Small intestine (tissue), 7 donors: ENCODE data around the gene RAB7A. TPM values are rescaled to one million over a fixed set of nuclear protein-coding genes. Genes with fewer than 3 reads are reported as not detected.
A peak's percentile ranks its signal among the peaks of the same experiment; 100 is the strongest.

Experiments
- DNase-seq, 2 donors: peaks; one replicate each; pipeline versions ENCODE4 v3.0.0 to v3.0.0-alpha.2; 2013
- FAIRE-seq: peaks from 2 replicates; lab custom pipeline; 2012; peaks lifted over from hg19 to GRCh38; lab: Jason Lieb, UNC
- H3K27ac ChIP-seq, 3 donors: one replicate each; pipeline ENCODE4 v1.5.1; 2013; ENCODE audit warnings: low read length in 2 of 3, mild to moderate bottlenecking in 2 of 3, control low read depth in 1 of 3, inconsistent platforms in 1 of 3, low read depth in 1 of 3, moderate library complexity in 1 of 3
- H3K27me3 ChIP-seq, 3 donors: one replicate each; pipeline ENCODE4 v1.6.1; 2013; ENCODE audit warnings: low read length in 3 of 3, inconsistent platforms in 1 of 3; ENCODE audit not compliant: control insufficient read depth in 3 of 3, insufficient read depth in 3 of 3
- H3K36me3 ChIP-seq, 3 donors: one replicate each; pipeline ENCODE4 v1.6.1; 2013; ENCODE audit warnings: low read length in 3 of 3, inconsistent platforms in 1 of 3, low read depth in 1 of 3, mild to moderate bottlenecking in 1 of 3, moderate library complexity in 1 of 3; ENCODE audit not compliant: control insufficient read depth in 3 of 3, insufficient read depth in 2 of 3
- H3K4me1 ChIP-seq, 3 donors: one replicate each; pipeline ENCODE4 v1.6.1; 2013; ENCODE audit warnings: low read length in 2 of 3, inconsistent platforms in 1 of 3, low read depth in 1 of 3, mild to moderate bottlenecking in 1 of 3, moderate library complexity in 1 of 3; ENCODE audit not compliant: control insufficient read depth in 3 of 3, insufficient read depth in 2 of 3
- H3K4me3 ChIP-seq, 3 donors: one replicate each; pipeline ENCODE4 v1.5.1; 2013; ENCODE audit warnings: low read length in 3 of 3, control low read depth in 1 of 3, inconsistent platforms in 1 of 3, low read depth in 1 of 3, mild to moderate bottlenecking in 1 of 3, moderate library complexity in 1 of 3
- H3K9me3 ChIP-seq, 2 donors: one replicate each; pipeline ENCODE4 v1.6.1; 2013; ENCODE audit warnings: low read depth in 1 of 2, low read length in 1 of 2; ENCODE audit not compliant: control insufficient read depth in 2 of 2, insufficient read depth in 1 of 2
- WGBS, 3 donors: extraction: QIAGEN DNeasy Blood & Tissue Kit; methylation state at CpG; one replicate each; pipeline ENCODE4 v1.1.7; 2013; 5-methylcytosine and 5-hydroxymethylcytosine counted together
- polyA plus RNA-seq, 4 donors: library from polyadenylated mRNA; stranded (reverse) in 3 of 4; unstranded in 1 of 4; fragments of 200-250 nt in 3 of 4; fragments of 120-200 nt in 1 of 4; gene quantifications; one replicate each; pipeline versions ENCODE4 v1.2.1 to v1.2.3, GENCODE V29; 2013
- donor health status: healthy with polysubstance abuse.
- donor health status: control.
- donor health status: control.
- donor health status: Bipolar disorder and iron deficiency.
- donor health status: healthy.

RAB7A gene
- polyA plus RNA-seq, 4 donors: 141 to 212 (median 165) TPM

- FAIRE-seq: no peak
- WGBS, 3 donors: 60 to 87% (median 75%) methylated on average over 8 of the region's 8 CpGs
- H3K4me3 ChIP-seq: no peak overlapping the region
- H3K27me3 ChIP-seq: no peaks in the 10 kb centered on the region
- peaks cover 0 to 6% (median 0%) of the 10 kb centered on the region in 3 donors for H3K4me1 ChIP-seq
- no peaks in the 10 kb centered on the region for H3K9me3 ChIP-seq
- DNase-seq: no peak
- no peaks in the 10 kb centered on the region for H3K36me3 ChIP-seq
- H3K27ac ChIP-seq: no peak overlapping the region
These were observed 39.5 kb upstream of the RAB7A start for GRCh38 chr3:128686465-128686864.

GRCh38 chr3:128689060-128689459, 36.9 kb upstream of the RAB7A start:
- FAIRE-seq (no peak), DNase-seq (no peak)
- Histone ChIP-seq H3K9me3 (no peaks in the 10 kb centered on the region), H3K36me3 (no peaks in the 10 kb centered on the region), H3K27me3 (no peaks in the 10 kb centered on the region), H3K27ac (no peak overlapping the region), H3K4me3 (no peak overlapping the region), H3K4me1 (no peaks in the 10 kb centered on the region)
- 85 to 95% (median 87%) methylated on average over 5 of the region's 5 CpGs for WGBS, 3 donors

- no peak for FAIRE-seq
These were observed 32.3 kb upstream of the RAB7A start for GRCh38 chr3:128693696-128694095.

GRCh38 chr3:128697341-128697740, 28.6 kb upstream of the RAB7A start:
- Histone ChIP-seq H3K27ac (no peak overlapping the region), H3K4me3 (no peak overlapping the region), H3K27me3 (no peaks in the 10 kb centered on the region), H3K9me3 (no peaks in the 10 kb centered on the region), H3K4me1 (no peaks in the 10 kb centered on the region), H3K36me3 (no peaks in the 10 kb centered on the region)
- FAIRE-seq (no peak), DNase-seq (no peak)
- WGBS, 3 donors: 94 to 96% (median 96%) methylated on average over 8 of the region's 8 CpGs

More at GRCh38 chr3:128693696-128694095, 32.3 kb upstream of the RAB7A start:
- no peaks in the 10 kb centered on the region for H3K36me3 ChIP-seq
- no peaks in the 10 kb centered on the region for H3K9me3 ChIP-seq
- no peaks in the 10 kb centered on the region for H3K27me3 ChIP-seq
- WGBS, 3 donors: 17 to 57% (median 42%) methylated on average over 2 of the region's 2 CpGs
- H3K4me1 ChIP-seq: no peaks in the 10 kb centered on the region
- no peak overlapping the region for H3K27ac ChIP-seq
- DNase-seq: no peak
- H3K4me3 ChIP-seq: no peak overlapping the region

GRCh38 chr3:128698211-128699047, 27.6 kb upstream of the RAB7A start:
- FAIRE-seq: no peak
- peak overlapping the region; percentile 22 to 70 (median 61) for H3K4me3 ChIP-seq
- 0 to 3% (median 2%) methylated on average over 44 to 53 of the region's 53 CpGs for WGBS, 3 donors
- no peaks in the 10 kb centered on the region for H3K27me3 ChIP-seq
- no peaks in the 10 kb centered on the region for H3K36me3 ChIP-seq
- no peaks in the 10 kb centered on the region for H3K9me3 ChIP-seq
- H3K27ac ChIP-seq: peak overlapping the region in 2 of 3 donors; percentile 44 to 65
- peak; percentile 33 to 63 for DNase-seq
- no peaks in the 10 kb centered on the region for H3K4me1 ChIP-seq

GRCh38 chr3:128701342-128702212, 24.4 kb upstream of the RAB7A start:
- H3K27me3 ChIP-seq: no peaks in the 10 kb centered on the region
- no peak for DNase-seq
- H3K9me3 ChIP-seq: no peaks in the 10 kb centered on the region
- no peak for FAIRE-seq
- no peak overlapping the region for H3K4me3 ChIP-seq
- peak overlapping the region in 1 of 3 donors; percentile 8 for H3K27ac ChIP-seq
- H3K36me3 ChIP-seq: no peaks in the 10 kb centered on the region
- 61 to 73% (median 68%) methylated on average over 11 of the region's 11 CpGs for WGBS, 3 donors
- no peaks in the 10 kb centered on the region for H3K4me1 ChIP-seq

- Histone ChIP-seq H3K9me3 (no peaks in the 10 kb centered on the region), H3K4me1 (no peaks in the 10 kb centered on the region), H3K27me3 (no peaks in the 10 kb centered on the region), H3K36me3 (no peaks in the 10 kb centered on the region), H3K27ac (no peak overlapping the region), H3K4me3 (no peak overlapping the region)
- 71 to 86% (median 81%) methylated on average over 3 of the region's 3 CpGs for WGBS, 3 donors
- FAIRE-seq (no peak), DNase-seq (no peak)
These were observed 23.6 kb upstream of the RAB7A start for GRCh38 chr3:128702391-128702790.

- Histone ChIP-seq H3K27ac (no peak overlapping the region), H3K4me1 (no peaks in the 10 kb centered on the region), H3K27me3 (no peaks in the 10 kb centered on the region), H3K36me3 (no peaks in the 10 kb centered on the region), H3K4me3 (no peak overlapping the region), H3K9me3 (no peaks in the 10 kb centered on the region)
- 92 to 94% (median 93%) methylated on average over 5 of the region's 5 CpGs for WGBS, 3 donors
- FAIRE-seq (no peak), DNase-seq (no peak)
These were observed 22.4 kb upstream of the RAB7A start for GRCh38 chr3:128703561-128703960.
